Transverse colon (tissue), 3 donors: ENCODE results near the gene SPRYD4.

Experiments used
- EP300 ChIP-seq: sonication (generic); formaldehyde crosslinking; IDR thresholded peaks from one replicate; pipeline ENCODE4 v1.6.1; 2017; ENCODE audit warnings: antibody characterized with exemption, low read depth
- POLR2A ChIP-seq: fragments of 450-650 bp; IDR thresholded peaks from one replicate; pipeline ENCODE4 v1.6.1; 2016; ENCODE audit warnings: antibody characterized with exemption, mild to moderate bottlenecking, moderate library complexity
- TF ChIP-seq, protein P1 (sequence below), 5 experiments: fragments of 200-600 bp in 3 of 5; fragments of 450-650 bp in 2 of 5; sonication (generic) in 3 of 5; IDR thresholded peaks; 1 replicate in 2 of 5; 2 replicates in 3 of 5; pipeline ENCODE4 v1.5.1; 2016 to 2017; ENCODE audit warnings: antibody characterized with exemption in 5 of 5, inconsistent platforms in 3 of 5, mild to moderate bottlenecking in 2 of 5, moderate library complexity in 1 of 5

DNA sequence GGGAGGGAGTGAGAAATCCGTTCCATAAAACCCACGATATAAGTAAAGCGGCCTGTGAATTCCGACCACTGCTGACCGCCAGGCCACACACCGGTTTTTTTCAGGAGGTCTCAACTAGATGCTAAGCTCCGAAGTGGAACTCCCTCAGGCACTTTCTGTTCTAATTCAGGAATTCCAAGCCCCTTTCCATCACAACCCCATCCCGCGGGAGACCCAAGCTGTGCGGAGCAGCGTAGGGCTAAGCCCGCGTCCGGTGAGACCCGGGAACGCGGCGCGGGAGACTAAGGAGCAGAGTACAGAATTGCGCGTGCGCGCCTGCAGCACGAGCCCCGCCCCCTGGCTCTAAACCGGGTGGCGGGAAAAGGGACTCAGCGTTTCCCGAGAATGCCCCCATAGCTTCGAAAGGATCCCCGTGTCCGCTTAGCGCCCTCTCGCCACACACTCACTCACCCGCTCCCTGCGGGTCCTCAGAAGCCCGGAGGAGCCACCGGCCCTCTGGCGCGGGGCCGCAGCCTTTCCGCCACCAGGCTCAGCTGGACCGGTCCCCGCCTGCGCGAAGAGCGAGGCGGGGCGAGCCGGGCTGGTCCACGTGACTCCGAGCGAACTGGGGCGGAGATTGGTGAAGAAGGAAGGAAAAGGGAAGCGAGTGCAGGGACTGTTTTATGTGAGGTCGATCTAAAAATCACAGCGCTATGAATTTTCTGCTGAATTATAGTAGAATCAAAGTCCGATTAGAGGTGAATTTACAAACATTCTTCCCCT is 19.3 kb upstream of the SPRYD4 start, which contains the start of gene TIMELESS:
- TF ChIP-seq, protein P1, sequence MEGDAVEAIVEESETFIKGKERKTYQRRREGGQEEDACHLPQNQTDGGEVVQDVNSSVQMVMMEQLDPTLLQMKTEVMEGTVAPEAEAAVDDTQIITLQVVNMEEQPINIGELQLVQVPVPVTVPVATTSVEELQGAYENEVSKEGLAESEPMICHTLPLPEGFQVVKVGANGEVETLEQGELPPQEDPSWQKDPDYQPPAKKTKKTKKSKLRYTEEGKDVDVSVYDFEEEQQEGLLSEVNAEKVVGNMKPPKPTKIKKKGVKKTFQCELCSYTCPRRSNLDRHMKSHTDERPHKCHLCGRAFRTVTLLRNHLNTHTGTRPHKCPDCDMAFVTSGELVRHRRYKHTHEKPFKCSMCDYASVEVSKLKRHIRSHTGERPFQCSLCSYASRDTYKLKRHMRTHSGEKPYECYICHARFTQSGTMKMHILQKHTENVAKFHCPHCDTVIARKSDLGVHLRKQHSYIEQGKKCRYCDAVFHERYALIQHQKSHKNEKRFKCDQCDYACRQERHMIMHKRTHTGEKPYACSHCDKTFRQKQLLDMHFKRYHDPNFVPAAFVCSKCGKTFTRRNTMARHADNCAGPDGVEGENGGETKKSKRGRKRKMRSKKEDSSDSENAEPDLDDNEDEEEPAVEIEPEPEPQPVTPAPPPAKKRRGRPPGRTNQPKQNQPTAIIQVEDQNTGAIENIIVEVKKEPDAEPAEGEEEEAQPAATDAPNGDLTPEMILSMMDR (IDR thresholded peaks at IDR 0.05) = peak in 2 of 5 experiments; percentile 37 to 53
- TF ChIP-seq POLR2A (peak; percentile 68), EP300 (no peak)
